Activated naive CD8-positive, alpha-beta T cell treated with anti-CD3 and anti-CD28 coated beads, Interleukin-2, amount 50 U/mL, for 24 hours (primary cell): ENCODE results near the gene IGFALS.

Source experiments
- ATAC-seq: fragments of 150-1000 bp; cut with Tn5 transposase; one replicate; pipeline ENCODE4 v1.10.0; 2021
- DNase-seq: peaks from one replicate; pipeline ENCODE4 v3.0.0; 2021
- H3K27ac Mint-ChIP-seq: one replicate; pipeline ENCODE4 v1.8.0; 2021; ENCODE audit warnings: mild to moderate bottlenecking, mixed read lengths
- H3K27me3 Mint-ChIP-seq: one replicate; pipeline ENCODE4 v1.8.0; 2021; ENCODE audit warnings: mixed read lengths
- H3K36me3 Mint-ChIP-seq: one replicate; pipeline ENCODE4 v1.8.0; 2021; ENCODE audit warnings: low read depth, mixed read lengths
- H3K4me1 Mint-ChIP-seq: one replicate; pipeline ENCODE4 v1.8.0; 2021; ENCODE audit warnings: mixed read lengths
- H3K4me3 Mint-ChIP-seq: one replicate; pipeline ENCODE4 v1.8.0; 2021; ENCODE audit warnings: mild to moderate bottlenecking, moderate library complexity, mixed read lengths
- H3K9me3 Mint-ChIP-seq: one replicate; pipeline ENCODE4 v1.8.0; 2021; ENCODE audit warnings: mixed read lengths

The IGFALS gene

DNA sequence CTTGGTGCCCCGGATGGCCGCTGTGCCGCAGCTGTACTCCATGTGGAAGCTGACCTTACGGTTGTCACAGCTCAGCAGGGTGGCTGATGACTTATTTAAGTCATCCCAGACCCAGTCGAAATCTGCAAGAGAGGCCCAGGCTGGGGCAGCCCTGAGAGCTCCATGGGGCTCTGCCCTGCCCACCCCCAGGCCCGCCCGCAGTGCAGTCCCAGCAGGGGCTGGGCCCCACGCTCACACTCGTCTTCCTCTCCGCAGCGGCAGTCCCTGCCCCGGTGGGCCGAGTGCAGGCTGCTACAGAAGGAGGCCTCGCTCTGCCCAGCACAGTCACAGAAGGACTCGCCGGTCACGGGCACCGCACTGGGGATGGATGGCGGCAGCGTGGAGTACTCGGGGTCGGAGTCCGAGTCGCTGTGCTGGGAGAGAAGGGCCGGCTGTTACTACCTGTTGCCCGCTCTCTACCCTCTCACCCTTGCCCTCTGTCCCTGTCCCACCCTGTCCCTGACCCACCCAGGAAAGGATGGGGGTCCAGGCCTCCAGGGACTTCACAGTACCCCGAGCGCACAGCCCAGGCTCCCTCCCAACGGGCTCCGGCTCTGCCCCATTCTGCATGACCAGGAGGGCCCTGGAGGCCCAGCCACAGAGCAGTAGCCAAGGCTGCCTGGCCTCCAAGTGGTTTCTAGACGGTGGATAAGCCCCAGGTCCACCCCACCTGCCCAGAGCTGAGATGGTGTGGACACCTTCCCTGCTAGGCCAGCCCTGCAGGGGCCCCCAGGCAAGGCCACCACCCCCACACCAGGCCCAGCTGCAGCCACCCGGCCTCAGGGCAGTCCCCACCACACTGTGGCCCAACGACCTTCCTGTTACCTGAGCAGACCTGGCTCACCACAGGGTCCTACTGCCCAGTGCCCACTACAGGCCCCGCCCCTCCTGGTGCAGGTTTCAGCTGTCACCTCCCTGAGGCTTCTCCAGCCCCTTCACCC is 15.0 kb downstream of the IGFALS start:
- Mint-ChIP-seq H3K27ac (no peak overlapping the region), H3K36me3 (no peaks in the 10 kb centered on the region), H3K27me3 (peaks cover 3% of the 10 kb centered on the region), H3K4me3 (no peak overlapping the region), H3K4me1 (peaks cover 25% of the 10 kb centered on the region), H3K9me3 (no peaks in the 10 kb centered on the region)
- no peak for DNase-seq
- ATAC-seq: no peak

DNA sequence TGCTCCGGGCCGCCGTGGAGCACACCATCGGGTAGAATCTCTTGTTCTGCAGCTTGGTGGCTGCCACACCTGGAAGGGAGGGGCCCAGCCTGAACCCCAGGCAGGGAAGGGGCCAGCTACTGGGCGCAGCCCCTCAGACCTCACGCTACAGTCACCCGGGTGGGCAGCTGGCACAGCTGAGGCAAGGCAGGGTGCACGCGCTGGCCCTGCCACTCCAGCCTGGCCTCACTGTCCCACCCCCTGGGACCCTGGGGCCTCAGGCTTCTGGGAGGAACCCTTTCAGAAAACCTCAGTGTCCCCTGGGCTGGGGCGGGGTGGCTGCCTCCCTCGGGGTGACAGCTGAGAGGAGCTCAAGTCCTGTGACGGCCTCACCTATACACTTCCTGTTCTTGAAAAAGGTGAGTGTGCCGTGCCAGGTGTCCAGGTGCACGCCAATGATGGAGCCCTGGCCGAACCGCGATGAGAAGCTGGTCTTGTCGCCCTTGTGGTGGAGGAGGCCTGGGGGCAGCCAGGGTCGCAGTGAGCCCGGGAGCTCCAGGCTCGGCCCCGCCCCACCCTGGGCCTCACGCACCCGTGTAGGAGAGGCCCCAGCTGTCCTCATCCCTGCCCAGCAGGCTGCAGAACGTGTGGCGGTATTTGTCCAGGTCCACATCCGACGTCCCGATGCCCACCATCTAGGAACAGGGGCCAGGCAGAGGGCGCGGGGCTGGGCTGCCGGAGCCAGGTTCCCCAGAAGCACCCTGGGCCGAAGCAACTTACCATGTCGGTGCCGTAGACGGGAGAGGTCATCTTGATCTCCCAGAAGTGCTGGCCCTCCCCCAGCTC is 15.9 kb downstream of the IGFALS start:
- Mint-ChIP-seq H3K36me3 (no peaks in the 10 kb centered on the region), H3K4me3 (no peak overlapping the region), H3K9me3 (no peaks in the 10 kb centered on the region), H3K27ac (no peak overlapping the region), H3K4me1 (peaks cover 20% of the 10 kb centered on the region), H3K27me3 (peaks cover 1% of the 10 kb centered on the region)
- DNase-seq (no peak), ATAC-seq (no peak)

DNA sequence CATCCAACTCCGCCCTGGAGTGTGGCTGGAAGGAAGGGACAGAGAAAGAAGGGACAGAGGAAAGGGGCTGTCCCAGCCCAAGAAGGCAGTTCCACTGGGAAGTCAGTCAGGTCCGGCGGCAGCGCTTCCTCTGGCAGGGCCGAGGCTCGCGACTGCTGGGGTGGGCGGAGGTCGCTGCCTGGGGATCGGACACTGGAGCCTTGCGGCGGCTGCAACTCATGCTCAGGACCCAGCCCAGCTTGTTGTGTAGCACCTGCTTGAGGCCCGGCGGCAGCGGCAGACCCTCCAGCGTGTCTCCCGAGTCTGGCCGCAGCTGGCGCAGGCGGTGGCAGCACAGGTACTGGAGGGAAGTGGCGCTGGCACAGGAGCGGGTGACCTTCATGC is 16.5 kb downstream of the IGFALS start:
- no peak overlapping the region for H3K27ac Mint-ChIP-seq
- no peaks in the 10 kb centered on the region for H3K9me3 Mint-ChIP-seq
- H3K27me3 Mint-ChIP-seq: no peaks in the 10 kb centered on the region
- peaks cover 5% of the 10 kb centered on the region for H3K36me3 Mint-ChIP-seq
- H3K4me1 Mint-ChIP-seq: peaks cover 20% of the 10 kb centered on the region
- DNase-seq (no peak), ATAC-seq (no peak)
- no peak overlapping the region for H3K4me3 Mint-ChIP-seq

DNA sequence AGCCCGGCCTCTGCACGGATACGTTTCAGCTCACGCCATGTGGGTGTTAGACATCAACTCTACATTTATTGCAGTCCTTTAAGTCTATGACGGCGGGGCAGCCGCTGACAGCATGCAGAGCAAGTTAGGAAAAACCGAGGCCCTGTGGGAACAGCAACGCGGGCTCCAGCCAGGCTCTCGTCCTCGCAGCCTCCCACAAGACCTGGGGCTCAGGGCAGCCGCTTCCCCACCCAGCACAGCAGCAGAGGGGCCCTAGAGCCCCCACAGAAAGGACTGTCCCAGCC is 16.9 kb downstream of the IGFALS start:
- no peaks in the 10 kb centered on the region for H3K9me3 Mint-ChIP-seq
- no peak for ATAC-seq

DNA sequence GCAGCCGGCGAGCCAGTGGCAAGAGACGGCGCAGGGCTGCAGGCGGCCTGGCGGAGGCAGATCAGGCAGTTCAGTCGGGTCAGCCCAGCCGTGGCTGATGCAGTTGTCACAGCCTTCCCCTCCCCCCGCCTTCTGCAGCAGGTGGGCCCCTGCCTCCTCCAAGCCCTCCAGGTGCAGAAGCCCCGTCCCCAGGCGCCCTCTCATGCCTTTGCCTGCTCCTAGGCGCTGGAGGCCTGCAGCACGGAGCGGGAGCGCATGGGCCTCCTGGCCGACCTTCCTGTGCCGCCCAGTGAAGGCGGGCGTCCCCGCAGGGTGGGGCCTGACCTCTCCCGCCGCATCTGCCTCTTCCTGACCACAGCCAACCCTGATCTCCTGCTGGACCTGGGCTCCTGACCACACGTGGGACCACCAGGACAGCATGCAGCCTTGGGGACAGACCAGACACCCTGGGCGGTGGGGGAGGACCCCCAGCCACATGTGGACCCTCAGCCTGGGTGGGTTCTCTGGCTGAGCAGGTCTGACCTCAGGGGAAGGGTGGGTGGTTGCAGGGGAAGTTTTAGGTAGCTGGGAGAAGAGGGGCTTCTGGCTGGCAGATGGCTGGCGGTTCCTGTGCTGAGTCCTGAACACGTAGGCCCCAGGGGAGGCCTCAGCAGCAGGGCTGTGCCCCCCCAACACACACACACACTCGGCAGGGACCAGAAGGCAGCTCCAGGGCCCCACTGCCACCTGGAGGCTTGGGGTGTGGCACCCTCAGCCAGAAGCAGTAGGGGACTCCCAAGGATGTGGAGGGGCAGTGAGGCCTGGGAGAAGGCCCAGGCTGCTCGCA is 17.4 kb downstream of the IGFALS start:
- H3K27ac Mint-ChIP-seq: no peak overlapping the region
- no peak for DNase-seq
- H3K36me3 Mint-ChIP-seq: peaks cover 8% of the 10 kb centered on the region
- no peak for ATAC-seq
- H3K9me3 Mint-ChIP-seq: no peaks in the 10 kb centered on the region
- H3K4me3 Mint-ChIP-seq: no peak overlapping the region
- H3K4me1 Mint-ChIP-seq: peaks cover 13% of the 10 kb centered on the region
- no peaks in the 10 kb centered on the region for H3K27me3 Mint-ChIP-seq

More for the DNA sequence above, 16.9 kb downstream of the IGFALS start:
- no peak for DNase-seq
- H3K4me1 Mint-ChIP-seq: peaks cover 19% of the 10 kb centered on the region
- H3K4me3 Mint-ChIP-seq: no peak overlapping the region
- H3K27ac Mint-ChIP-seq: no peak overlapping the region
- peaks cover 8% of the 10 kb centered on the region for H3K36me3 Mint-ChIP-seq
- H3K27me3 Mint-ChIP-seq: no peaks in the 10 kb centered on the region

DNA sequence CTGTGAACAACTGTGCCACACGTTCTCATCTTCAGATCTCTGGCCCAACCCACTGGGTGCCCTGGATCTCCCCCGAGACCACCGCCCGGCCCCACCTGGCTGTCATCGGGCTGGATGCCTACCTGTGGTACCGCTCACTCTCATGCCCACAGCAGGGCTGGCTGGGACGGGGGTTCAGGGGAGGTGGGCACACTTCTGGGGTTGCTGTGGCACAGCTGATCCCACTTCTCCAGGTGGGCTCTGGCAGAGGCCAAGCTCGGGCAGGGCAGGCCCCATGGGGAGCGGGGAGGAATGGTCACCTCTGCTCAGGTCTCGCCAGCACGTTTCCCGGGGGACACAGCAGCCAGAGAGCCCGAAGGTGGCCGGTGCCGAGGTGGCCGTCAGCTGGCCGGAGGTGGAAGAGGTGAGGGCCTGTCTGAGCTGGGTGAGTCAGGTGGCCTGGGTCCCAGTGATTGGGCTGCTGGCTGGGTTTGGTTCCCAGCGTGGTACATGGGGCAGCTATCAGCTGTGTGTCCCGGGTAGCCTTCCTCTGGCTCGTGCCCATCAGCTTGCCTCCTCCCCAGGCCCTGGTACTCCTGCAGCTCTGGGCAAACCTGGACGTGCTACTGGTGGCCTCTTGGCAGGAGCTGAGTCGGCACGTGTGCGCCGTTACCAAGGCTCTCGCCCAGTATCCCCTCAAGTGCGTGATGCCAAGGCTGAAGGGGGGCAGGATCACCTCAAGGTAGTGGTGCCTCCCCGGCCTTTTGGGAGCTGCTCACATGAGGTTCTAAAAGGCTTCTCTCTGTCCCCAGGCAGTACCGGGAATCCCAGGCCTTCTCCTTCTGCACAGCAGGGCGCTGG is 18.3 kb downstream of the IGFALS start:
- H3K9me3 Mint-ChIP-seq: no peaks in the 10 kb centered on the region
- no peak overlapping the region for H3K27ac Mint-ChIP-seq
- ATAC-seq: no peak
- no peaks in the 10 kb centered on the region for H3K27me3 Mint-ChIP-seq
- DNase-seq: no peak
- peaks cover 14% of the 10 kb centered on the region for H3K4me1 Mint-ChIP-seq
- H3K36me3 Mint-ChIP-seq: peaks cover 8% of the 10 kb centered on the region
- peak overlapping the region; percentile 45 for H3K4me3 Mint-ChIP-seq

DNA sequence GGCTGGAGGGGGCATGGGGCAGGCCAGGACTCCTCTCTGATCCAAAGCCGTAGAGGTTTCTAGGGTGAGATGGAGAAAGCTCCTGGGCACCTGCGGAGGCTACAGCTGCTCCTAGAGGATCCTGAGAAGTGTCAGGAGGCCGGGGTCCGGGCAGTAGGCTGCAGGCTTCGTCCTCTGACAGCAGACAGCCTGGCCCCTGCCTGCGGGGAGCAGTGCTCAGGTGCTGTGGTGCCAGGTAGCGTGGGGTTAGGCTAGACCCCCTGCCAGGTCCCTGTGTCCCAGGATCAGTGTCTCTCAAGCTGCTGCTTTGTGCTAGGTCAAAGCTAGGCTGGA is 19.1 kb downstream of the IGFALS start:
- H3K27me3 Mint-ChIP-seq: no peaks in the 10 kb centered on the region
- no peak for DNase-seq
- H3K27ac Mint-ChIP-seq: no peak overlapping the region
- no peaks in the 10 kb centered on the region for H3K9me3 Mint-ChIP-seq
- ATAC-seq: no peak
- H3K4me1 Mint-ChIP-seq: peaks cover 17% of the 10 kb centered on the region
- H3K36me3 Mint-ChIP-seq: peaks cover 11% of the 10 kb centered on the region
- H3K4me3 Mint-ChIP-seq: peak overlapping the region; percentile 100

DNA sequence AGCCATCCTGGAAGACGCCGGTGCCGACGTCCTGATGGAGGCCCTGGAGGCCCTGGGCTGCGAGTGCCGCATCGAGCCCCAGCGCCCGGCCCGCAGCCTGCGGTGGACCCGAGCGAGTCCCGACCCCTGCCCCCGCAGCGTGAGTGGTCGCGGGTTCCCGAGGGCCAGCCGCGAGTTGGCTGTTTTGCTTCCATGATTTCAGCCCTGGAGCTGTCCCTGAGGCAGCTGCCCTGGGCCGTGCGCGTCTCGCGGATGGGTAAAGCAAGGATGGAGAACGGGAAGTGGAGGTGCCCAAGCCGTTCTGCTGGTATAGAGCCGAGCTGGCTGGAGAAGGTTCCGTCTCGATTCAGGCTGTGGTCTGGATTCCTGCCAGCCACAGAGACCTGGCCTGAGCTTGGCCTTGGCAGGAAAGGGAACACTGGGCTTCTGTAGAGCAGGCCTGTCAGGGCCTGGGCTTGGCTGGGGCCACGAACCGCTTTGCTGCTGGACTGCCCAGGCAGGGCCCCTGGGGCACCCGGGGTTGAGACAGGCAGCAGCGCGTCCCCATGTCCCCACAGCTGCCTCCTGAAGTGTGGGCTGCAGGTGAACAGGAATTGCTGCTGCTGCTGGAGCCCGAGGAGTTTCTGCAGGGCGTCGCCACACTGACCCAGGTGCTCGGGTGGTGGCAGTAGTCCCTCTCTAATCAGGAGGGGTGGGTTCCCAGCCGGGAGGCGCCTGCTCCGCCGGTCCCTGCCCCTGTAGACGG is 19.6 kb downstream of the IGFALS start:
- Mint-ChIP-seq H3K4me3 (peak overlapping the region; percentile 100), H3K9me3 (no peaks in the 10 kb centered on the region), H3K4me1 (peaks cover 17% of the 10 kb centered on the region), H3K27me3 (no peaks in the 10 kb centered on the region), H3K36me3 (peaks cover 11% of the 10 kb centered on the region), H3K27ac (no peak overlapping the region)
- ATAC-seq (no peak), DNase-seq (peak; percentile 40)

DNA sequence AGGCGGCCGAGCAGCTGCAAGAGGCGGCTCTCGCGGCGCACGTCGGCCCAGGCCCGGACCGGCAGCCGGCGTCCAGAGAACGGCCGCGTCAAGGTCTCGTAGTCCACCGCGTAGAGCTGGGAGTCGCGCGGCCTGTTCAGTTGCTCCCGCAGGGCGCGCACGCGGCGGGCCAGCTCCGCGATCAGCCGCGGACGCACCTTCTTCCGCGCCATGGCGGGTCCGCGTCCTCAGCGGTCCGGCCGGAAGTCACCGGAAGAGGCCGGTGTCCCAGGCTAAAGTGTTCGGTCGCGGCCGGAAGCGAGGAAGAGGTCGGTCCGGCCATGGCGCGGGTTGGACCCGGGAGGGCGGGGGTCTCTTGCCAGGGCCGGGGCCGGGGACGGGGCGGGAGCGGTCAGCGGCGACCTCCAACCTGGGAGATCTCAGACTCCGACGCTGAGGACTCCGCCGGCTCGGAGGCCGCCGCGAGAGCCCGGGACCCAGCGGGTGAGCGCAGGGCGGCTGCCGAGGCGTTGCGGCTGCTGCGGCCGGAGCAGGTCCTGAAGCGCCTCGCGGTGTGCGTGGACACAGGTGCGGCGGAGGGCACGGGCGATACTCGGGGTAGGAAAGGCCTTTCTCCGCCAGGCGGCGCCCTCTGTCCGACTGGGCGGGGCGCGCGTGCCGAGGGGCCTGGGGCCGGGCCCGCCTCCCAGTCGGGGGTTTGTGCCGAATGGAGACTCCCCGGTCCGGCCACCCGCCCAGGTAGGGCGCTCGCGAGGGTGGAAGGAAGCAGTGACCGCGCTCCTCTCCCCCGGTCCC is 20.4 kb downstream of the IGFALS start, which contains the start of gene MRPS34:
TSS of gene MRPS34 (minus strand) at position 227 of the 795 bp plus-strand sequence. CDS start at position 212, 15 bp downstream.
- Mint-ChIP-seq H3K27me3 (no peaks in the 10 kb centered on the region), H3K4me3 (peak within 1 kb of the TSS; percentile 100), H3K27ac (peak within 1 kb of the TSS; percentile 100), H3K9me3 (no peaks in the 10 kb centered on the region), H3K36me3 (peaks cover 11% of the 10 kb centered on the region), H3K4me1 (peaks cover 17% of the 10 kb centered on the region)
- DNase-seq (peak; percentile 86), ATAC-seq (peak; percentile 57)

DNA sequence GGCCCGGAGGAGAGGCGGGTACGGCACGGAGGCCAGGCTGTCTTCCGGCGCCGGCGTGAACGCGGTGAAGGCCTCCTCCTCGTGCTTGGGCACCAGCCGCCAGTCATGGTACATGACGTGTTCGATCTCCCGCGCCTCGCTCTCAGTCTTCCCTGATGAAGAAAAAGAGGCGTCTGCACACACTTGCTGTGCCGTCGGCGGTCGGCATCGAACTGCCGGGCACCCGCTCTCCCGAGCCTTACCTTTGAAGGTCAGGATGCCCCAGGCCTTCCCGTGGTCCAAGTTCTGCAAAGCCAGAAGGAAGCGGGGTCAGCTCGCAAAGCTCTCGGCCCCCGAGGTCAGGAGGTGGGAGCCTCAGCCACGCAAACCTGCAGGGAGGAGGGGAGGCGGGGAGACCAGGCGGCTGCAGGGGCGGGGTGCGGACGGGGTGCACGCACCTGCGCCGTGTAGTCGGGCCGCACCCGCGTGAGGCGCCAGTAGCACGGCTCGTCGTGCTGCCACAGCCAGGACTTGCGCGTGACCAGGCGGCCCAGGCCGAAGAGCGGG is 21.1 kb downstream of the IGFALS start, which contains the start of gene EME2:
TSS of gene EME2 (plus strand) at position 449 of the 546 bp plus-strand sequence. CDS start 418 bp downstream, outside the sequence.
- H3K36me3 Mint-ChIP-seq: peaks cover 13% of the 10 kb centered on the region
- peak within 1 kb of the TSS; percentile 100 for H3K4me3 Mint-ChIP-seq
- H3K27me3 Mint-ChIP-seq: no peaks in the 10 kb centered on the region
- H3K27ac Mint-ChIP-seq: peak within 1 kb of the TSS; percentile 100
- H3K4me1 Mint-ChIP-seq: peaks cover 17% of the 10 kb centered on the region
- H3K9me3 Mint-ChIP-seq: no peaks in the 10 kb centered on the region
- DNase-seq (peak; percentile 61), ATAC-seq (peak; percentile 22)

DNA sequence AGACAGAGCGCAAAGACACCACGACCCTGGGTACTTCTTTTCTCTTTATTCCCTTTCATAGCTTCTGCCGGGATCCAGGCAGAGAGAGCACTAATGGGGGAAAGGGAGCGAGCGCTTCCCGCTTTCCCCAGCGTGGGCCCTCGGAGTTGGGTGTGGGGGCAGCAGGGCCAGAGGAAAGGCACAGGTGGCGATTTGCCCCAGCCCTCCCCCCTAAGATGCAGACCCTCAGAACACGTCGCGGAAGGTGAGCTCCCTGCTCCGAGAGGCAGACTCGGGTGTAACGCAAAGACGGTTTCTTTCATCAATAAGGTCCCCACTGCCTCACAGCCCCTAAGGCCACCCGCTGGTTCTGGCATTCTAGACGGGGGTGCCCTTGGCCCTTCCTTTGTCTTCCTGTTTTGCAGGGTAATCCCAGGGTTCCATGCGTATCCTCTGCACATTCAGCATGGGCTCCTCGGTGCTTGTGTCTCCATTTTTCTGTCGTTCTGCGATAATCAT is 21.6 kb downstream of the IGFALS start:
- H3K27me3 Mint-ChIP-seq: no peaks in the 10 kb centered on the region
- ATAC-seq (no peak), DNase-seq (no peak)
- peak overlapping the region; percentile 100 for H3K4me3 Mint-ChIP-seq
- peaks cover 17% of the 10 kb centered on the region for H3K4me1 Mint-ChIP-seq
- no peaks in the 10 kb centered on the region for H3K9me3 Mint-ChIP-seq
- H3K36me3 Mint-ChIP-seq: peaks cover 13% of the 10 kb centered on the region
- H3K27ac Mint-ChIP-seq: peak overlapping the region; percentile 100

DNA sequence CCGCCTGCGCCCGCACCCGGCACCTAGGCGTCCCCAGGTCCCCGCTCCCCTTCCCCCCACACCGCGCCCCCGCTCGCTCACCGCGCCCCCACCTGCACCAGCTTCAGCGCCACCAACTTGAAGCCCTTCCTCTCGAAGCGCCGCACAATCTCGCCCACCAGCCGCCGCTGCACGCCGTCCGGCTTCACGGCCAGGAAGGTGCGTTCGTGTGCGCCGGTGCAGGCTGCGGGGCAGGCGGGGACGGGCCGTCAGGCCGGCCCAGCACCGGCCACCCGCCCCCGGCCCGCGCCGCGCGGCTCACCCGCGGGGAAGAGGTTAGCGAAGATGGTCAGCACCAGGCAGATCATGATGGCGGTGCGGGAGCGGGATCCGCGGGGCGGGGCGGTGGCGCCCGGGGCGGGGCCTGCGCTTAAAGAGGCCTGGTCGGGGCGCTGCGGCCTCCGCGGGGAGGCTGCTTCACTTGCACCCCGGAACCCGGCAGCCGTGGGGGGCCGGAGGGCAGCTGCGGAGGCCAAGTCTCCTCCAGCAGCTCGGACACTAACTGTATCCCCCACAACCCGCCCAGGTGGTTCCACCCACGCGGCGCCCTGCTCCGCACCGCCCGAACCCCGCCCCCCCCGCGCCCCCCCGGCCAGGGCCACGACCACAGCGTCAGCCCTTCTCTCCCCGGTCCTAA is 22.2 kb downstream of the IGFALS start, which contains the start of gene NME3:
TSS of gene NME3 (minus strand) at position 356 of the 676 bp plus-strand sequence. CDS start at position 347, 9 bp downstream.
- Mint-ChIP-seq H3K4me3 (peak within 1 kb of the TSS; percentile 100), H3K36me3 (peaks cover 13% of the 10 kb centered on the region), H3K27ac (peak within 1 kb of the TSS; percentile 100)

More for the DNA sequence above, 22.2 kb downstream of the IGFALS start, which contains the start of gene NME3:
- DNase-seq: peak; percentile 83
- Mint-ChIP-seq H3K9me3 (no peaks in the 10 kb centered on the region), H3K27me3 (no peaks in the 10 kb centered on the region), H3K4me1 (peaks cover 17% of the 10 kb centered on the region)
- ATAC-seq: peak; percentile 39
